SKM-1 (cell line): ENCODE measurements around the gene TMED1.

ENCODE experiments used
- DNase-seq: peaks from one replicate; lab custom pipeline; 2025; ENCODE audit not compliant: unreplicated experiment; lab: John Stamatoyannopoulos, UW

TMED1 gene

DNA sequence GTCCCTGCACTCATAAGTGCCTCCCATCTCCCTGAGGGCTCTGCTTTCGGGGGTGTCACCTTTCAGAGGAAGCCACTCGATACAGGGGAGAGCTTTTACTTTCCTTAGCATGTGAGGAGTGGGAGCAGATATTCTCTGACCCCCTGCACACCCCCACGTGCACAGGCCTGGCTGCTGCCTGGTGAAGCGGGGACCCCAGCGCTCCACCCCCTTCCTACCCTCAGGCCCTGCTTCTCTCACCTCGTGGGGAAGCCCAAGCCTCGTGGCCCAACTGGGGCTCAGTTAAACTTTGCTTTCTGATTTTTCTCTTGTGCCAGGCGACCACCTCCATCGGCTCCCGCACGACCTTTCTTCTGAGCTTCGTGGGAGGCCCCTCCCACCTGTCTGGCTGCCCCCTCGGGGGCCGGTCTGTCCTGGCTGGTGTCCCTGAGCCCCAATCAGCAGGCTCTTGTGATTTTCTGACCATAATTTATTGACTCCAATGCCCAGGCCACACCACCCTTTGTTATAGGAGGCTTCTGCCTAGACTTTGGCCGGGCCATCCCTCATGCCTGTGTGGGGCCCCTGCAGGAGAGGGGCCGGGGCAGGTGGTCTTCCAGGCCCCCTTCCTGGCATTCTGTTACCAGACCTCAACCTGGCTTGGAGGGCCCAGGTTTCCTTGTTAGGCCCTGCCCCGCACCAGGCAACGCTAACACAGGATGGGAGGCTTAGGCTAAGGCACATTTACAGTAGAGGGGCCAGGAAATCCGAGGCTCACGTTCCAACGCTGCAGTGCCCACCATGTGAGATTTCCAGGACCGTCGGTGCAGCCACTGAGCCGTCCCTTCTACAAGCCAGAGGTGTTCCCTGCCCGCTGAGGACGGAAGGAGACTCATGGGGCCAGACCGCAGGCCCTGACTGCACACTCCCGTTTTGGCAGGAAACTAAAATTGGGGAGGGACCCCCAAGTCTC, 3.7 kb downstream of the TMED1 start:
- DNase-seq: no peak

- DNase-seq: no peak
Observed at GRCh38 chr19:10830931-10831779, 4.9 kb downstream of the TMED1 start.

- no peak for DNase-seq
Observed at GRCh38 chr19:10830370-10830769, 5.6 kb downstream of the TMED1 start.

GRCh38 chr19:10829967-10830366, 6.0 kb downstream of the TMED1 start:
- no peak for DNase-seq

GRCh38 chr19:10828981-10829821, 6.8 kb downstream of the TMED1 start:
- DNase-seq: no peak

DNA sequence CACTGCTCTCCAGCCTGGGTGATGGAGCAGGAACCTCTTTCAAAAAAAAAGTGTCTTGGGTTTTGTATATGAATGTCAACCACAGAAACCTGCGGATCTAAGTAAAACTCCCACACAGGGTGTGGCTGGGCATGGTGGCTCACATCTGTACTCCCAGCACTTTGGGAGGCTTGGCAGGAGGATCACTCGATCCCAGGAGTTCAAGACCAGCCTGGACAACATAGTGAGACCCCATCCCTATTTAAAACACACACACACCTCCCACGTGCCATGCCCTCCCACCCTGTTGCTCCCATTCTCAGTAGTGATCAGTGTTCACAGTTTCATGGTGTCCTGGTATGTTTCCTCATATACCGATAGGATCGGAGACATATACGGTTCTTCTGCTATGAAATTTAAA, 9.2 kb downstream of the TMED1 start:
- DNase-seq: no peak

DNA sequence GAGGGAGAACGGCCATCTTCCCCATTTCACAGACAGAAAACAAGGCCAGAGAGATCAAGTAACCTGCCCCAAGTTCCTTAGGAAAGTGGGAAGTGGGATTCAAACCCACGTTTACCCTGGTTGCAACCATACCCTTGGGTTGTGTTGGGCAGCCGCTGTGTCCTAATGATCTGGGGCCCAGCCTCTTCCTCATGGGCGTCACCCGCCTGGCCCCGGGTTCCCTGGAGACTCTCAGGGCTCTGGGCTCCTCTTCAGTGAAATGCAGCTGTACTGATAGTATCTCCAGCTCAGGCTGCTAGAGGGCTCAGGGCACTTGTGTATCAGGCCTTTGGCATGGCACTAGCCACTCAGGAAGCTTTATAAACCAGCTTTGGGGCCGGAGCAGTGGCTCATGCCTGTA, 9.8 kb downstream of the TMED1 start:
- no peak for DNase-seq

- no peak for DNase-seq
Observed at GRCh38 chr19:10823690-10824089, 12.3 kb downstream of the TMED1 start.

DNA sequence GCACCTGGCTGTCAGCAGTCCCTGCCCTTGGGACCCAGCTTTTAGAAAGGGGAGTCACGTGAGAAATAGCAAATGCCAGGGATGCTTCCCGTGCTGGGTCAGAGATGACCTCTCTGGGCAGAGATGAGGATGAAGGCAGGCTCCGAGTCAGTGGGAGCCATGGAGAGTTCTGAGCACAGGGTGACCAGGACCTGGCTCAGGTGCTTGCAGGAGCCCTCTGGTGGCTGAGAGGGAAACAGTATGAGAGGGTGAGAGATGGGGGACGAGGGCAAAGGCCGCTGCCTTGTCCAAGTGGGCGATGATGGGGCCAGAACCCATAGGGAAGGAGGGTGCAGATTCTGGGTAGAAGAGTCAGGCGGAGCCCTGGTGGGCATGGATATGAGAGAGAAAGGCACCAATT, 15.8 kb downstream of the TMED1 start:
- DNase-seq: no peak

DNA sequence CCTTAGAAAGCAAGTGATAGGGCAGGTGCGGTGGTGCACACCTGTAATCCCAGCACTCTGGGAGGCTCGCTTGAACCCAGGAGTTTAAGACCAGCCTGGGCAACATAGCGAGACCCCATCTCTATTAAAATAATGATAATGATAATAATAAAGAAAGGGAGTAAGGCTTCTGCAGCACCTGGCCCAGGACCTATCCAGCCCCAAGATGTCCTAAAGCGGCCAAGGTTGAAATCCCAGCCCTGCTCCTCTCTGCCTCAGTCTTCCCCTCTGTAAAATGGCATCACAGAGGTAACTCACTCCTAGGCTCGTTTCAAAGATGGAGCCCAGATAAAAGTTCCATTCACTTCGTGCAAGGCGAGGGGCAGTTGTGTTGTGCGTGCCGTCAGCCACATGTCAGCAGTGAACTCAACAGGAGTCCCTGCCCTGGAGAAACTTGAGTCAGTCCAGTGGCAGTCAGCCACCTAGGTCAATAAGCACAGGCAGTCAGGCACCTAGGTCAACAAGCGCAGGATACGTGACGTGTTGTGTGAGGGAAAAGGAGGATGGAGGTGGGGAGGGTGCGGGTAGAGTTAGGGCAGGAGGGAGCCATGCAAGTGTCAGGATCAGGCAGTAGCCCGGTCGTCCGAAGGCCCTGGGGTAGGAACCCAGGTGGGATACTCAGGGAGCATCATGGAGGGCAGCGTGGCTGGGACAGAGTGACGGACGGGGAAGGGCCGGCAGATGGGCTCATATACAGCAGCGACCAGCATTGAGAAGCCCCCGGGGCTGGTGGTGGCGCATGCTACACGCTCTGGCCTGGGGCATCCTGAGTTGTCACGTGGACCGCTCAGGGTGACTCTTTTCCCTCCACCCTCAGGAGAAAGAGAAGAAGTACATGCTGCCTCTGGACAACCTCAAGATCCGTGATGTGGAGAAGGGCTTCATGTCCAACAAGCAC, 16.6 kb downstream of the TMED1 start:
- no peak for DNase-seq

DNA sequence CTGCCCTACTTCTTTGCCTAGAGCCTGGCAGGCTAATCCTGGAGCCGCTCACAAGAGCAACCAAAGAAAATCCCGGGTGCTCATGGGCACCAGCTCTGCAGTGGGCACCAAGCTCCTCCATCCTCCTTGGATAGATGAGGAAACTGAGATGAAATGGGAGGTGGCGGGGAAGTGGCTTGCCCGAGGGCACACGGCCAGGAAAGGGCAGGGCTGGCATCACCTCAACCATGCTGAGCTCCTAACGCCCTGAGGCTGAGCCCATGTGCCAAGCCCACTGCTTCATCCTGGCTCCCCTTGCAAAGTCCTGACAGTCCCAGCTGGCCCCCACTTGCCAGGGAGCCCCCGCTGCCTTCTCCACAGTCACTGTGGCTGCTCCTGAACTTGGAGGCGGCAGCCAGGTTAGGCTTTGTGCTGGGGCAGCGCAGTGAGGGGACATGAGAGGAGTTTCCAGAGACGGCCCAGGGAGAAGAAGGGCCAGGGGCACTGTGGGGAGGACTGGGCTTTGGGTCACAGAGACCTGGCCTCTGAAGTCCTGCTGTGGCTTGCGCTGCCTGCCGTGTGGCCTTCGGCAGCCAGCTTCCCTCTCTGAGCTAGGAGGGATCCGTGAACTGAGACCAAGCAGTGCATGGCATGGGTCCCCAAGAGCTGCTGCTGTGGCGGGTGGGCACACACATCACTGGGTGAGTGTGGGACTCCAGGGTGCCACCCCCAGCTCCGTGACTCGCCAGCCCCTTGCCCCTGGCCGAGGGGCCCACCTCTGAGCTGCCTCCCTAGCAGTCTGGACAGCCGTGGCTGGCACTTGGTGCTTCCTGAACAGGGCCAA, 17.5 kb downstream of the TMED1 start:
- no peak for DNase-seq

DNA sequence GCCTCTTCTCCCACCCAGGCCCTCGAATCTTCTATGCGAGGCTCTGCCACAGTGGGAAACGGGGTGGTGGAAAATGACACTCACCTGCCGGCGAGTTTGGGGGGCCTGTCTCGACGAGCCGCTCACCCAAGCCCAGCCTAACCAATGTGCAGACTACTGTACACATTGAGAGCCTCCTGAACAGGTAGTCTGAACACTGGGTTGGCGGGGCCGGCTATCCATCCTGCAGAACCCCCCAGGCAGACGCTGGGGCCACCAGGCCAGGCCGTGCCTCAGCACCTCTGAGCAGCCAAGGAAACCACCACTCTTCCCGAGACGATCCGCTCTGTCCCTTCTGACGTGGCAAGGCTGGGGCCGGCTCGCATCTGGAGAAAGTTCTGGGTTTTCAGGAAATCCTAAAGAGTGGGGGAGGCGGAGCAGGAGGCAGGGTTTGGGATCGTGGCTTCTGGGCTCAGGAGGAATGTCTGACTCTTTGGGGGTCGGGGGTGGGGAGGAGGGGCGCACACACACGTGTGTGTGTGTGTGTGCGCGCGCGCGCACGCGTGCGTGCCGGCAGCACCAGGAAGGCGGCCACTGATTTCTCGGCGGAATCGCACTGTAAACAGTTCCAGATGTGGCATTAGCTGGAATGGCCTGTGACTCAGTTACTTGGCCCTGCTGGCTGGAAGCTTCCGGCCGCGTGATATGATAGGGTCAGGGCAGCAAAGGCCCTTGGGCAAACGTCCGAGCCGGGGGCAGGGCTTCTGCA, 18.5 kb downstream of the TMED1 start:
- DNase-seq: no peak

DNA sequence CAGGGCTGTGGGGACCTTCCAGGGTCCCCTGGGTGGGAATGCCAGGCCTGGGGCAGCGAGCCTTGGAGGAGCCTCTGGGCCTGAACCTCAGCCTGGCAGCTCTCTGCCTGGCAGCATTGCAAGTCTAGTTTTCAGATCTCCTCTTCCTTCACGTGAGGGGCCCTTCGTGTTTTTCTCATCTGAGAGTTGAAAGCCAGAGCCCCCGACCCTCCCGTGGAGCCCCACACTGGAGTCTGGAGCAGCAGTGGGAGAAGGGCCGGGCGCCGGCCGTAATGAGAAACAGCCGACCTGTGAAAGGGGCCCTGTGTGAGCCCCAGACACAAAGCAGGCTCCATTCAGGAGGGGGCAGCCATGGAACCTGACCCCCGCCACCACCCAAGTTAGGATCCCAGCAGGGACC, 19.3 kb downstream of the TMED1 start:
- no peak for DNase-seq

GRCh38 chr19:10815969-10816644, 19.9 kb downstream of the TMED1 start:
- no peak for DNase-seq

DNA sequence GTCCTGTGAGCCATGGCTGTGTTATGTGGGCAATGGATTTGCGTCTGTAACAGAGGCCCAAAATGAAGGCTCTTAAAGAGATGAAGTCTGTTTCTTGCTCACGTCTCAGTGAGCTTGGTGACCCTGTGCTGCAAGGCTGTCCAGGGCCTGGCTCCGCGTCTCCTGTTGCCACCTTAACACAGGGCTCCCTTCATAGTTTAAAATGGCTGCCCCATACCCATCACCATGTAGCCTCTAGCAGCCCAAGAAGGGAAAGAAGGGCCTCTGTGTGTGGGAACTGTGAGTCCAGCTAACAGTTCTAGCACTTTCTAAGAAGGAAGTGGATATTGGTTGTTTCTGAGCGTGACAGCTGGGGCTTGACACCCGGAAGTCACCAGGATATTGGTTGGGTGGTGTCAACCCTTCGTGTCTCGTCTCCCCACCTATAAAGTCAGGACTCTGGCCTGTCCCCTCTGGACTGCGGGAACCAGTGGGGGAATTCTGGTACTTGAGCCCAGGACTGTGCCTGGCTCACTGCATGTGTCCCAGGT, 20.9 kb downstream of the TMED1 start:
- no peak for DNase-seq

DNA sequence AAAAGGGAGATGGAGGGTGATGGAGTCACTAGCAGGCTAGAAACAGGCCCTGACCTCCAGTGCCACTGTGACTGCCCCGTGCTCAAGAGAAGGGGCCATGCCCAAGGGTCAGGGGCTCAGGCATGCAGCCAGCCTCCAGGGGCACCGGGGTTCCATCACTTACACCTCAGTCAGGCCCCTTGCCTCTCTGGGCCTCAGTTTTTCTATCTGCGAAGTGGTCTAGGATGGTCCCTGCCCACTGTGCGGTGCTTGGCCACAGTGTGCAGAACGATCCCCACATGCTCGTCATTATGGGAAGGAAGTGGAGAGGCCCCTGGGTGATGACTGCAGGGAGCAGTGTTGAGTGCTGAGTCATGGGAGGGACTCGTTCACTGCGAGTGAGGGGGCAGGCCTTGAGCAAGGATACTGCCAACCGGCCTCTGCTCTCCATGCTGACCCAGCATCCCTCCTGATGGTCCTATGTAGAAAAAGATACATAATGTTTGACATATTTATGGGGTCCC, 23.1 kb downstream of the TMED1 start:
- peak; percentile 84 for DNase-seq

DNA sequence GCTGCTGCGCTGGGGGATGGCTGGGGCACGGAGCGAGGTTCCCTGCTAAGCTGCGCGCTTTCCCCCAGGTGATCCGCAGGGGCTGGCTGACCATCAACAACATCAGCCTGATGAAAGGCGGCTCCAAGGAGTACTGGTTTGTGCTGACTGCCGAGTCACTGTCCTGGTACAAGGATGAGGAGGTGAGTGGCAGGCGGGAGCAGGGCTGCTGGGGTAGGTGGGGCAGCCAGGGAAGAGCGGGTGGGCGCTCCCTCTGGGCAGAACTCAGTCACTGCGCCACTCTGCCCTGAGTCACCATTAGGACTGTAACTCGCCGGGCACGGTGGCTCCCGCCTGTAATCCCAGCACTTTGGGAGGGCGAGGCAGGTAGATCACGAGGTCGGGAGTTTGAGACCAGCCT, 23.8 kb downstream of the TMED1 start:
- no peak for DNase-seq
